ENCODE results near the gene YY1. TPM values are rescaled to one million over a fixed set of nuclear protein-coding genes. Genes with fewer than 3 reads are reported as not detected.

YY1 gene
- total RNA-seq, 6 donors from 2014 or later = 35.6 to 70.4 (median 52.4) TPM

GRCh38 chr14:100278702-100279101 lies 39.8 kb downstream of the YY1 start:
- ATAC-seq (ENCODE audit: low FRiP score in 2 of 2) = peak; percentile 37 to 73
- 33 to 43% methylated on average over 7 to 8 of the region's 8 CpGs for WGBS, 2 donors
- DNase-seq = peak; percentile 66 to 81

GRCh38 chr14:100279133-100279532 lies 40.2 kb downstream of the YY1 start:
- ATAC-seq (ENCODE audit: low FRiP score in 2 of 2) = no peak
- no peak for TF ChIP-seq CTCF (IDR thresholded peaks at IDR 0.05)
- no peak for TF ChIP-seq POLR2A (IDR thresholded peaks at IDR 0.05)
- TF ChIP-seq EP300 (IDR thresholded peaks at IDR 0.05) = no peak
- TF ChIP-seq POLR2AphosphoS5 (IDR thresholded peaks at IDR 0.05) = no peak
- no peak overlapping the region for H3K4me3 ChIP-seq
- H3K4me1 ChIP-seq = peaks cover 26 to 76% (median 52%) of the 10 kb centered on the region in 4 donors
- H3K36me3 ChIP-seq = peaks cover 0 to 27% (median 5%) of the 10 kb centered on the region in 4 donors
- H3K27ac ChIP-seq = peak overlapping the region in 1 of 4 donors; percentile 46
- no peaks in the 10 kb centered on the region for H3K9me3 ChIP-seq
- no peak for DNase-seq
- no peaks in the 10 kb centered on the region for H3K27me3 ChIP-seq
- 58 to 65% methylated on average over 2 of the region's 2 CpGs for WGBS, 2 donors

More at GRCh38 chr14:100278702-100279101, 39.8 kb downstream of the YY1 start:
- Histone ChIP-seq H3K27me3 (no peaks in the 10 kb centered on the region), H3K36me3 (peaks cover 0 to 27% (median 5%) of the 10 kb centered on the region in 4 donors), H3K27ac (peak overlapping the region in 2 of 4 donors; percentile 41 to 48), H3K4me3 (no peak overlapping the region), H3K9me3 (no peaks in the 10 kb centered on the region), H3K4me1 (peaks cover 26 to 79% (median 51%) of the 10 kb centered on the region in 4 donors)
- TF ChIP-seq POLR2A (IDR thresholded peaks at IDR 0.05) = no peak
- TF ChIP-seq POLR2AphosphoS5 (IDR thresholded peaks at IDR 0.05) = no peak
- TF ChIP-seq CTCF (IDR thresholded peaks at IDR 0.05) = peak in 3 of 6 experiments; percentile 15 to 39 (median 29)
- peak in 1 of 4 donors; percentile 25 for TF ChIP-seq EP300 (IDR thresholded peaks at IDR 0.05)

DNA sequence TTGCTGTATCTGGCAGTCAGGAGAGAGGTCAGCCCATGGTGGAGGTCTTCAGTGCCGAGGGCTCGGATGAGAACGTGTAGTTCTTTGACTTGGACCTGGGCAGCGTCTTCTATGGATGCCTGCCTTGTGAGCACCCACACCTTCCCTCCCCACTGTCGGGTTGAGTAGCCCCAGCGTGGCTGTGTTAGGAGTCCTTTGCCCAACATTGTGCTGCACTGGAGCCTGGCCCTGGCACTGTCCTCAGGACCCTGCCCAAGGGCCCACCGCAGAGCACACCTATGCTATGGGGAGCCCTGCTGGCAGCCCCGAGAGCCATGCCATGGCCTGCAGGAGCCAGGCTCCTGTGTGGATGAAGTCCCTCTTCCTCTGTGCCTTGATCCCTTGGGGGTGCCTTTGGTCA lies 40.6 kb downstream of the YY1 start:
- WGBS, 2 donors = 86 to 93% methylated on average over 6 to 8 of the region's 8 CpGs
- H3K4me1 ChIP-seq = peaks cover 28 to 74% (median 55%) of the 10 kb centered on the region in 4 donors
- ATAC-seq (ENCODE audit: low FRiP score in 2 of 2) (no peak), DNase-seq (no peak)
- H3K27me3 ChIP-seq = no peaks in the 10 kb centered on the region
- H3K36me3 ChIP-seq = peaks cover 0 to 27% (median 5%) of the 10 kb centered on the region in 4 donors
- H3K9me3 ChIP-seq = no peaks in the 10 kb centered on the region
- no peak overlapping the region for H3K4me3 ChIP-seq
- TF ChIP-seq POLR2A (IDR thresholded peaks at IDR 0.05) = no peak
- TF ChIP-seq EP300 (IDR thresholded peaks at IDR 0.05) = no peak
- peak overlapping the region in 1 of 4 donors; percentile 46 for H3K27ac ChIP-seq

DNA sequence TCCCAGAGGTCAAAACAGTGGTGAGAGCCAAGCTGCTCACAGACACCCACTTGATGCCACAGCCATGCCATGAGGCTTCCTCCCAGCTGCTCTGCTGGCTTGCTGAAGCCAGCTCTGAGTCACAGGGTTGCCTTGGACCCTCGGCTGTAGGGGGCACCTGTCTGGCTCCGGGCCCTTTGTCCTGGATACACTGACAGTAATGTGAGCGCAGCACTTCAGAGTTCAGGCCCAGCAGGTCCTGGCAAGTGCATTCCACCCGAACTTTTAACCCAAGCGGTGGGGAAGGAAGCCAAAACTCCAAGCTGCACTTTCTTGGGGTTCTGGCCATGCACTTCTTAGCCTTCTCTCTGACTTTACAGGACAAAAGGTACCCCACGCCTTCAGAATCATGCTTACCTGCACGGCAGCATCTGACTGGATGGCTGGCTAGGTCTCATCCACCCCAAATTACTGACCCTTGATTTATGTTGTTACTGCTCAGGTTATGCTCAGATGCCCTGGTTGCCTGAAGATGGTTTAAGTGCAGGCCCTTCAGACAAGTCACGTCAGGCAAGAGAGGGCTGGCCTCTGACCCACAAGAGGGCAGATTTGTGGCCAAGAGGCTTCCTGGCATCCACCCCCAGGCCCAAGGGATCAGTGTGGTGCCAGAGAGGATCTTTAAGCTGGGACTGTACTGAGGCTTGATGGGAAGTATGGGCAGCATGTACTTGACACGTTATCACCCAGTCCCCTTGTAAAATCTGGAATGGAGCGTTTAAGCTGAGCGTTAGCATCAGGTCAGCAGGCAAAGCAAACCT lies 42.5 kb downstream of the YY1 start:
- peak overlapping the region; percentile 27 to 66 (median 61) for H3K27ac ChIP-seq
- peak in 1 of 2 donors; percentile 74 for DNase-seq
- H3K4me1 ChIP-seq = peaks cover 33 to 75% (median 62%) of the 10 kb centered on the region in 4 donors
- no peak overlapping the region for H3K4me3 ChIP-seq
- no peaks in the 10 kb centered on the region for H3K27me3 ChIP-seq
- H3K36me3 ChIP-seq = peaks cover 0 to 20% (median 5%) of the 10 kb centered on the region in 4 donors
- TF ChIP-seq CTCF (IDR thresholded peaks at IDR 0.05) (no peak), POLR2A (IDR thresholded peaks at IDR 0.05) (no peak), POLR2AphosphoS5 (IDR thresholded peaks at IDR 0.05) (peak in 1 of 2 donors; percentile 11), EP300 (IDR thresholded peaks at IDR 0.05) (no peak)
- WGBS, 2 donors = 59 to 66% methylated on average over 11 of the region's 11 CpGs
- H3K9me3 ChIP-seq = no peaks in the 10 kb centered on the region
- peak in 1 of 2 donors; percentile 63 for ATAC-seq (ENCODE audit: low FRiP score in 2 of 2)

DNA sequence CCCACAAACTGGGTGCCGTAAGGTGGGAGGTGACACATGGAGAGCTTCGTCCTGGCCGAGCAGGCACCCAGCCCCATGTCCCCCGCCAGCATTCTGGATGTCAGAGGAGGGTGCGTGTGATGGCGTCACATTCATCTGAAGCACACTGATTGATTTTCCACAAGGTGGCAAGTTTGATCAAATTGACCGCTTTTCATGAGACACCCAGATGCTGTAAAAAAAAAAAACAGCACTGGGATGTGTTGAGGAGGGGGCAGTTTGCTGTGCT lies 43.1 kb downstream of the YY1 start:
- H3K27ac ChIP-seq = peak overlapping the region; percentile 27 to 66 (median 52)
- H3K4me3 ChIP-seq = no peak overlapping the region
- 85 to 88% methylated on average over 7 of the region's 7 CpGs for WGBS, 2 donors
- DNase-seq (no peak), ATAC-seq (ENCODE audit: low FRiP score in 2 of 2) (no peak)
- H3K27me3 ChIP-seq = no peaks in the 10 kb centered on the region
- H3K4me1 ChIP-seq = peaks cover 33 to 71% (median 60%) of the 10 kb centered on the region in 4 donors
- peaks cover 0 to 14% (median 3%) of the 10 kb centered on the region in 4 donors for H3K36me3 ChIP-seq
- no peaks in the 10 kb centered on the region for H3K9me3 ChIP-seq
- TF ChIP-seq EP300 (IDR thresholded peaks at IDR 0.05) = no peak
- no peak for TF ChIP-seq CTCF (IDR thresholded peaks at IDR 0.05)
- no peak for TF ChIP-seq POLR2A (IDR thresholded peaks at IDR 0.05)
- no peak for TF ChIP-seq POLR2AphosphoS5 (IDR thresholded peaks at IDR 0.05)

Data from upper lobe of left lung (tissue), 6 donors.